KMS-11 (cell line): Measurements from ENCODE around the gene CMIP.
A peak's percentile ranks its signal among the peaks of the same experiment; 100 is the strongest.

Experiments
- H2AFZ ChIP-seq: fragments of 200-600 bp; sonication (generic); 2 replicates; pipeline ENCODE4 v1.6.1; 2016; ENCODE audit warnings: antibody characterized with exemption, mixed run types, low read depth
- H3K27ac ChIP-seq: fragments of 200-600 bp; sonication (generic); 2 replicates; pipeline ENCODE4 v1.6.1; 2016; ENCODE audit warnings: mild to moderate bottlenecking, mixed run types
- H3K27me3 ChIP-seq: fragments of 200-600 bp; sonication (generic); 2 replicates; pipeline ENCODE4 v1.6.1; 2017; ENCODE audit warnings: mild to moderate bottlenecking, low read depth, mixed run types, moderate library complexity; ENCODE audit not compliant: insufficient read depth
- H3K36me3 ChIP-seq: fragments of 200-600 bp; sonication (generic); 2 replicates; pipeline ENCODE4 v1.6.1; 2017; ENCODE audit warnings: mild to moderate bottlenecking, mixed run types; ENCODE audit not compliant: insufficient read depth
- H3K4me1 ChIP-seq: fragments of 200-600 bp; sonication (generic); 2 replicates; pipeline ENCODE4 v1.6.1; 2016; ENCODE audit warnings: mild to moderate bottlenecking, low read depth, mixed run types; ENCODE audit not compliant: poor library complexity, severe bottlenecking
- H3K4me2 ChIP-seq: fragments of 200-600 bp; sonication (generic); 2 replicates; pipeline ENCODE4 v1.7.0; 2016; ENCODE audit warnings: mild to moderate bottlenecking, mixed run types
- H3K4me3 ChIP-seq: fragments of 200-600 bp; sonication (generic); IDR thresholded peaks from 2 replicates; pipeline ENCODE4 v1.6.1; 2017; ENCODE audit warnings: low read depth, low read length, mixed read lengths; ENCODE audit not compliant: insufficient read depth
- H3K79me2 ChIP-seq: fragments of 200-600 bp; sonication (generic); 2 replicates; pipeline ENCODE4 v1.6.1; 2016; ENCODE audit warnings: low read depth, mixed run types; ENCODE audit not compliant: insufficient read depth
- H3K9ac ChIP-seq: fragments of 200-600 bp; sonication (generic); 2 replicates; pipeline ENCODE4 v1.6.1; 2016; ENCODE audit warnings: mild to moderate bottlenecking, mixed run types
- H4K20me1 ChIP-seq: fragments of 200-600 bp; sonication (generic); 2 replicates; pipeline ENCODE4 v1.6.1; 2016; ENCODE audit warnings: mild to moderate bottlenecking, mixed run types; ENCODE audit not compliant: insufficient read depth
- CTCF ChIP-seq: fragments of 200-600 bp; sonication (generic); conservative IDR thresholded peaks from 2 replicates; pipeline ENCODE4 v1.6.1; 2017; ENCODE audit warnings: low read depth, mild to moderate bottlenecking, antibody characterized with exemption, low read length, moderate library complexity, mixed read lengths

CMIP gene

GRCh38 chr16:81624403-81624759 is 179.8 kb downstream of the CMIP start:
- H2AFZ ChIP-seq = no peak overlapping the region
- no peak overlapping the region for H3K4me3 ChIP-seq
- peak overlapping the region; percentile 58; the same call in 1 of the 2 replicates for H3K4me2 ChIP-seq
- 0 out of 2 replicates have a peak, but pooled peaks cover 3% of the 10 kb centered on the region for H4K20me1 ChIP-seq
- peaks cover 28% of the 10 kb centered on the region for H3K4me1 ChIP-seq
- H3K27ac ChIP-seq = no peak overlapping the region
- H3K36me3 ChIP-seq = no peaks in the 10 kb centered on the region
- H3K9ac ChIP-seq = no peak overlapping the region
- peaks cover 15% of the 10 kb centered on the region; the same call in 1 of the 2 replicates for H3K79me2 ChIP-seq
- H3K27me3 ChIP-seq = no peaks in the 10 kb centered on the region
- TF ChIP-seq CTCF = no peak

- no peaks in the 10 kb centered on the region for H3K27me3 ChIP-seq
- H3K27ac ChIP-seq = no peak overlapping the region
- no peak overlapping the region for H3K4me3 ChIP-seq
- no peaks in the 10 kb centered on the region for H3K36me3 ChIP-seq
- peaks cover 15% of the 10 kb centered on the region; the same call in 1 of the 2 replicates for H3K79me2 ChIP-seq
- H2AFZ ChIP-seq = no peak overlapping the region
- no peak for TF ChIP-seq CTCF
- H3K4me1 ChIP-seq = peaks cover 28% of the 10 kb centered on the region
- H3K9ac ChIP-seq = no peak overlapping the region
- 0 out of 2 replicates have a peak, but pooled peaks cover 3% of the 10 kb centered on the region for H4K20me1 ChIP-seq
- H3K4me2 ChIP-seq = no peak overlapping the region
Observed at GRCh38 chr16:81624760-81625543, 180.3 kb downstream of the CMIP start.

GRCh38 chr16:81625544-81626153 is 181.0 kb downstream of the CMIP start:
- Histone ChIP-seq H3K4me2 (no peak overlapping the region), H3K4me1 (peaks cover 28% of the 10 kb centered on the region), H3K9ac (no peak overlapping the region), H3K27me3 (no peaks in the 10 kb centered on the region), H3K79me2 (peaks cover 15% of the 10 kb centered on the region; the same call in 1 of the 2 replicates), H2AFZ (no peak overlapping the region), H3K36me3 (no peaks in the 10 kb centered on the region), H3K4me3 (no peak overlapping the region), H4K20me1 (0 out of 2 replicates have a peak, but pooled peaks cover 3% of the 10 kb centered on the region), H3K27ac (no peak overlapping the region)
- TF ChIP-seq CTCF = no peak

GRCh38 chr16:81626181-81626674 is 181.6 kb downstream of the CMIP start:
- H2AFZ ChIP-seq = no peak overlapping the region
- no peak overlapping the region for H3K27ac ChIP-seq
- no peak for TF ChIP-seq CTCF
- H3K79me2 ChIP-seq = peaks cover 15% of the 10 kb centered on the region; the same call in 1 of the 2 replicates
- H3K4me3 ChIP-seq = no peak overlapping the region
- no peaks in the 10 kb centered on the region for H3K27me3 ChIP-seq
- no peak overlapping the region for H3K9ac ChIP-seq
- H3K4me2 ChIP-seq = no peak overlapping the region
- H3K4me1 ChIP-seq = peaks cover 28% of the 10 kb centered on the region
- H3K36me3 ChIP-seq = no peaks in the 10 kb centered on the region
- H4K20me1 ChIP-seq = 0 out of 2 replicates have a peak, but pooled peaks cover 3% of the 10 kb centered on the region
